GM19025 (cell line): ENCODE data around the gene MCC.

ENCODE experiments used
- ATAC-seq: cut with Tn5 transposase; IDR thresholded peaks from one replicate; pipeline ENCODE4 v1.9.1; 2021; ENCODE audit warnings: mild to moderate bottlenecking, low read depth, moderate library complexity; ENCODE audit not compliant: unreplicated experiment

The MCC gene

DNA sequence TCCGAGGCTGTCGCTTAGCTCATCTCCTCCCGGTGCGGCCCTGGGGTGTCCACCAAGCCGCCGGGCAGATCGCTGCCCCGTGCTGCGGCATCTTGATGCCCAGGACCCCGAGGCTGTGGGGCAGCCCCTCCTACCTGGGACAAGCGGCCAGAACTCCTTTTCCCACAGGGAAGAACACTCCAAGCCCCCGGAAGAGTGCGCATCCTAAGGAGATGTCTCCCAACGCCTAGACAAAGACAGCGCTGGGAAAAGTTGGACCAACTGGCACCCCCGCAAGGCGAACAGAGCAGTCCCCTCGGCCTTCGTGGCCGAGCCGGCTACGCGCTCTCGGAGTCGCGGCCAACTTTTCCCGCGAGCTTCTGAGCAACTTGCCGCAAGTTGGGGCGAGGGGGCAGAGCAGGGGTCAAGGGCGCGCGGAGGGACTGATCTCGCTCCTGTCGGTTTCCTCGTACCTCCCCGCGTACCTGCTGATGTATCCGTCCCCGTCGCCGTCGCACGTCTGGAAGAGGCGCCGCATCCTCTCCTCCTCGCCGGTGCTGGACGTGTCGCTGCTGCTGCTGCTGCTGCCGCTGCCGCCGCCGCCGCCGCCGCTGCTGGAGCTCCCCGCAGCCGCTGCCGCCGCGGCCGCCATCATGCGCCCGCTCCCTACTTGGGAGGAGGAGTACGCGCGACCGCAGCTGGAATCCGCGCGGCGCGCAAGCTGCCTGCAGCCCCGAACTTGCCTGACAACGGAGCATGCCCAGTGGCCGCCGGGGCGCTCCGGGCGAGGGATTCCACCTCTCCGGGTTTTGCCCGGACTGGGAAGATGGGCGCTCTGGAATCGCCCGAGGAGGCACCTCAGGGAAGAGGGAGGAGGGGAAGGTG, at the start of gene MCC:
Gene MCC (minus strand): TSS at position 673 of the 864 bp plus-strand sequence.
- ATAC-seq = no peak

GRCh38 chr5:113531481-113532159, 43.4 kb upstream of the MCC start:
- no peak for ATAC-seq

GRCh38 chr5:113527746-113528145, 39.5 kb upstream of the MCC start:
- ATAC-seq = no peak

DNA sequence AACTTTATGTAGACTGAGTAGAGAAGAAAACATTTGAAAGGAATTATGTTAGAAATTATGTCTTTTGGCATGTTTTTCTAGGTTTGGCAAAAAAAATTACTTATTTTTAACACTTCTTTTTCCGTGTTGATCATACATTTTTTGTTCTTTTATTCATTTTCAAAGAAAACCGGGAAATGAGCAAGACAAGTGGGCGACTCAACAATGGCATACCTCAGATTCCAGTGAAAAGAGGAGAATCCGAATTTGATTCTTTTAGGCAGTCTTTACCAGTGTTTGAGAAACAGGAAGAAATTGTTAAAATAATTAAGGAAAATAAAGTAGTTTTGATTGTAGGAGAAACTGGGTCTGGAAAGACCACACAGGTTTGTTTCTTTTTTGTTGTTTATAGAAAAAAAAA, 38.2 kb upstream of the MCC start:
- ATAC-seq = no peak

DNA sequence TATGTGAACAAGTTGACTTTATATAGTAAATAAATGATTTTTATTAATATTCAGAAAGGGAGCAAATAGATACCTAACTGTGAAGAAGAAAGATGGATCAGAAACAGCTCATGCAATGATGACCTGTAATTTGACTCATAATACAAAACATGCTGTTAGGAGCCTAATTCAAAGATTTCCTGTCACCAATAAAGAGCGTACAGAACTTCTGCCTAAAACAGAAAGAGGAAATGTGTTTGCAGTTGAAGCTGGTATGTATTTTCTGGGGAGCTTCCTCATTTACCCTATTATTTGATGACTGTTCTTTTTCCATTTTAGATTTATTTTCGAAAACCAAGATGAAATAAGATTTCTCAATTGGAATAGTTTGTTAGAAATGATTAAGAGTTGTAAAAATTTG, 36.7 kb upstream of the MCC start:
- ATAC-seq = no peak

DNA sequence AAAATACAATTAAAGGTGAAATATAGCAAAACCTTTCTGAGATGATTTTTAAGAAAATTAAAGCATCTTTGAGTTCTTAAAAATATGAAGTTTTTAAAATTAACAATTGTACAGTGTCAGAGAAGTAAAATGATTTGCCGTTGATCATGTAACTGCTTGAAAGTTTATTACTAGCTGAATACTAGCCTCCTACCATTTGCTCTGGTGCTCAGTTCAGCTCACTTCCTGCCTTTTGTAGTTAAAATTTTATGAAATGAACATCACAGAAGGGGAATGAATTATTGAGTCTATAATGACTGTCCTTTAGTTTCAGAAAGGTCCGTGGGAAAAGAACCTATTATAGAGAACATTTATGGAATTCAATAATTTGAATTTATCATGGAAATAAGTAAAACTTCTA, 34.9 kb upstream of the MCC start:
- ATAC-seq = no peak

DNA sequence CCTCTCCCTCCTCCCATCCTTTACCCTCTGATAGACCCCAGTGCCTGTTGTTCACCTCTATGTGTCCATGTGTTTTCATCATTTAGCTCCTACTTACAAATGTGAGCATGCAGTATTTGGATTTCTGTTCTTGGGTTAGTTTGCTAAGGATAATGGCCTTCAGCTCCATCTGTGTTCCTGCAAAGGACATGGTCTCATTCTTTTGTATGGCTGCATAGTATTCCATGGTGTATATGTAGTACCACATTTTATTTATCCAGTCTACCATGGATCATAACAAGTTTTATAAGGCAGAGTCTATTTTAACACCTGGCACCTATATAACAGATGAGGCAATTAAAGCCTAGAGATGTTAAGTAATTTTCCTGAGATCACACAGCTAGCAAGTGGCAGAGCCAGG, 32.6 kb upstream of the MCC start:
- ATAC-seq = no peak

GRCh38 chr5:113520429-113520828, 32.2 kb upstream of the MCC start:
- ATAC-seq = peak; percentile 54

- no peak for ATAC-seq
Observed at GRCh38 chr5:113519412-113519811, 31.2 kb upstream of the MCC start.

DNA sequence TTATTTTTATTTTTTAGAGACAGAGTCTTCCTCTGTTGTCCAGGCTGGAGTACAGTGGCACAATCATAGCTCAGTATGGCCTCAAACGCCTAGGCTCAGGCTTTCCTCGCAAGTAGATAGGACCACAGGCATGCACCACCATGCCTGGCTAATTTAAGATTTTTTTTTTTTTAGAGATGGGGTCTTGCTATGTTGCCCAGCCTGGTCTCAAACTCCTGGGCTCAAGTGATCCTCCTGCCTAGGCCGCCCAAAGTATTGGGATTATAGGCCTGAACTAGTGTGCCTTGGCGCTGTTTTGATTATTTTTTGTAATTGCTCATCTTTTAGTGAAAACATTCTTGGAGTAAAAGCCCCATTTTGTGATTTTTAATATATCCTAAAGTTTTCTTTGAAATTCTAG, 30.6 kb upstream of the MCC start:
- ATAC-seq = no peak

DNA sequence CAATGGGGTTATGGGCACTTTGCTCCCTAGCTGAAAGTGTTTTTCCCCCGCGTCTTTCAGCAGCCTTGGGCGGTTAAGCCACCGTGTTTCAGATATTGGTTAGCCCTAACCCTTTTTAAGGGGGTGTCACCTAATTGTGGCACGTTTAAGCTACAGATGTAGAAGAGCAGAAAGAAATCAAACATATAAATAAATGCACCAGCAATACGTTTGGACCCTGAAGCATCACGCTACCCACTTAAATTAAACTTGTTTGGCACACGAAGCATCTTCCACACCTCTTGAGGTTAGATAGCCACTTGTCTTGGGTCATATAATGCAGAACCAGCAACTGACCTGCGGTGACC, 26.0 kb upstream of the MCC start:
- no peak for ATAC-seq

DNA sequence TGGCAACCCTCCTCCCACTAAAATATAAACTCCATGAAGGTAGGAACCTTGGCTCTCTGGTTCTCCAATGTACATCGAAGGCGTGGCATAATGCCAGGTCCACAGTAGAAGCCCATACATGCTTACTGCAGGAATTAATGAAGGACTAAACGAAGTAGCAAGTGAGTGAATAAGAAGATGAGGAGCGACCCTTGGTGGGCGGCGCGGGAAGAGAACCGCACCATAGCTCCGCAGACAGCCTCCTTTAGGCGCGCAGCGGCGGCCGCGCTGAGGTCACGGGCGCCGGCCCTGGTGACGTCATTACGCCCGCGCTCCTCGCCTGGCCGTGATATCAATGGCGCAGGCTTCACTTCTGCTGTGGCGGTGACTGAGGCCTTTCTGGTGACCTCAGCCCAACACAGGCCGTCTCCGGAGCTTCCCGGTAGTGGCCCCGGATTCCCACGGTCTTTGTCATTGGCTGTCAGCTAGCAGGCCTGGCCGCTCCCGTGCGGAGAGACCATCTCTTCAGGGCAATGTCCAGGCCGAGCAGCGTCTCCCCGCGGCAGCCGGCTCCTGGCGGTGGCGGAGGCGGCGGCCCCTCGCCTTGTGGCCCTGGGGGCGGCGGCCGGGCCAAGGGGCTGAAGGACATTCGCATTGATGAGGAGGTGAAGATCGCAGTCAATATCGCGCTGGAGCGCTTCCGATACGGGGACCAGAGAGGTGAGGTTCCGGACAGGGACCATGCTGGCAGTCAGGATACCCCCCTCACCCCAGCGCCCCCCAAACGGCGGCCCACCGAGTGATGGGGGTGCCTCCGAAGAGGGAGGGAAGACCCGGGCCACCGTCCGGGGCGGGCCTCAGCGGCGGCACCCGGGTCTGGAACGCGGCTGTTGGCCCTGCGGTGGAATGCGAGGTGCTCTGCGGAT, 25.4 kb upstream of the MCC start, which contains the start of gene YTHDC2:
Gene YTHDC2 (plus strand): TSS at position 311 of the 905 bp plus-strand sequence. CDS start 202 bp downstream, at position 513.
- ATAC-seq = peak; percentile 98

GRCh38 chr5:113512341-113512740, 24.1 kb upstream of the MCC start:
- ATAC-seq = no peak

GRCh38 chr5:113510836-113511451, 22.7 kb upstream of the MCC start:
- ATAC-seq = no peak

- ATAC-seq = no peak
Observed at GRCh38 chr5:113508756-113509155, 20.5 kb upstream of the MCC start.

DNA sequence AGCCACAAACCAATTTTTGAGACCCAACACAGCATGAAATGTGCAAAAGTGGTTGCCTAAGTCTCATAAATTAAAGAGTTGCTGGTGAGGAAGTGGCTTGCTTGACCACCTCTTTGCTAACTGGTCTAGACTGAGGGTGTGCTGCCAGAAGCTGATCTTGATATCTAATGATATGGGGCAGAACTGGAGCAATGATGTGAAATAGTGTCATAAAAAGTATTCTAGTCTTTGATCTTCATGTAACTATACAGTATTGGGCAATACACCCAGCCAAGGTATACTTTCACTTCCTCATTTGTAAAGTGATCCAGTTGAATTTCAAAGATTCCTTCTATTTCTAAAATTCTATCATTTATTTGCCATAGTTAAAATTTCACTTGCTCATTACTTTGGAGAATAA, 19.3 kb upstream of the MCC start:
- no peak for ATAC-seq

GRCh38 chr5:113505181-113505580, 16.9 kb upstream of the MCC start:
- ATAC-seq = no peak

GRCh38 chr5:113503146-113503545, 14.9 kb upstream of the MCC start:
- no peak for ATAC-seq

DNA sequence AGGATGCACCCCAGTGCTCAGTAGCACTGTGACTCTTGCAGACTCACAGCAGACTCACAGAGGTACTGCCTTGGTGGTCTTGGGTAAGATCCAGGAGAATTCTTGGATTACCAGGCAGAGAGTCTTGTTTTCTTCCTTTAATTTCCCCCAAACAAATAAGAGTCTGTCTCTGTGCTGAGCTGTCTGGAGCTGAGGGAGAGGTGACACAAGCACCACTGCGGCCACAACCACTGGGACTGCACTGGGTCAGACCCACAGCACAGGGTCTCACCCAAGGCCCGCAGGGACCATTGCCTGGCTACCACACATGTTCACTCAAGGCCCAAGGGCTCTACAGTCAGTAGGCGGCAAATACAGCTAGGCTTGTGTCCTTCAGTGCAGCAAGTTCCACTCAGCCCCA, 13.8 kb upstream of the MCC start:
- no peak for ATAC-seq

GRCh38 chr5:113495422-113495841, 7.2 kb upstream of the MCC start:
- no peak for ATAC-seq
